Kidney (tissue), 14 donors: ENCODE results near the gene HCN4. TPM values are rescaled to one million over a fixed set of nuclear protein-coding genes. Genes with fewer than 3 reads are reported as not detected.

ENCODE experiments used
- DNase-seq, 5 donors: peaks; one replicate each; pipeline ENCODE4 v3.0.0-alpha.2; 2013 to 2020
- FAIRE-seq: peaks from 2 replicates; lab custom pipeline; 2012; peaks lifted over from hg19 to GRCh38; lab: Jason Lieb, UNC
- H3K27ac ChIP-seq, 2 donors: one replicate each; pipeline ENCODE4 v1.7.0; 2013; ENCODE audit warnings: low read depth in 2 of 2, low read length in 2 of 2, inconsistent platforms in 1 of 2
- H3K27me3 ChIP-seq: one replicate; pipeline ENCODE4 v1.7.1; 2013; ENCODE audit warnings: low read length, inconsistent platforms; ENCODE audit not compliant: control insufficient read depth, insufficient read depth
- H3K36me3 ChIP-seq, 3 donors: one replicate each; pipeline versions ENCODE4 v1.7.0 to v1.7.1; 2013; ENCODE audit warnings: low read length in 3 of 3, control low read depth in 1 of 3, inconsistent platforms in 1 of 3; ENCODE audit not compliant: insufficient read depth in 3 of 3, control insufficient read depth in 2 of 3
- H3K4me1 ChIP-seq, 3 donors: one replicate each; pipeline versions ENCODE4 v1.7.0 to v1.7.1; 2013; ENCODE audit warnings: low read length in 3 of 3, inconsistent platforms in 1 of 3, low read depth in 1 of 3; ENCODE audit not compliant: control insufficient read depth in 2 of 3, insufficient read depth in 2 of 3
- H3K4me3 ChIP-seq, 3 donors: one replicate each; pipeline versions ENCODE4 v1.7.0 to v1.8.1; 2013; ENCODE audit warnings: low read length in 3 of 3, control low read depth in 1 of 3, inconsistent platforms in 1 of 3
- H3K9ac ChIP-seq, 3 donors: one replicate each; pipeline versions ENCODE4 v1.7.0 to v1.7.1; 2013; ENCODE audit warnings: low read length in 3 of 3, control low read depth in 1 of 3, inconsistent platforms in 1 of 3
- H3K9me3 ChIP-seq, 3 donors: one replicate each; pipeline versions ENCODE4 v1.7.0 to v1.7.1; 2013; ENCODE audit warnings: low read length in 3 of 3, control low read depth in 1 of 3, inconsistent platforms in 1 of 3; ENCODE audit not compliant: control insufficient read depth in 2 of 3, insufficient read depth in 1 of 3
- intact Hi-C: fragments of 100-400 bp; cut with DNase I; formaldehyde crosslinking; loops from one replicate; pipeline ENCODE4 v1.11.1; 2022
- polyA plus RNA-seq: library from polyadenylated mRNA; stranded (reverse); fragments of 350-450 nt; fragmentation: Illumina TruSeq; extraction: RNeasy Lipid Tissue Mini Kit (QIAGEN cat#74804); gene quantifications from one replicate; pipeline ENCODE4 v1.2.3, GENCODE V29; 2014; ENCODE audit warnings: low read depth, low replicate concordance; ENCODE audit not compliant: insufficient read depth
- total RNA-seq: library from RNA; stranded (reverse); fragmentation: NEBNext Ultra II Directional; extraction: Animal tissue kit (Norgen Biotek cat#: 25700); gene quantifications from one replicate; pipeline ENCODE4 v1.2.1, GENCODE V29; 2021
- TF ChIP-seq, protein P1 (sequence below): IDR thresholded peaks from 3 replicates; pipeline ENCODE4 v1.5.1; 2012; ENCODE audit warnings: mild to moderate bottlenecking, moderate library complexity, borderline replicate concordance; ENCODE audit not compliant: insufficient read depth; ENCODE audit errors: extremely low read depth
- donor health status: control.
- donor health status: control.
- donor health status: control.
- donor health status: control.
- donor health status: control.
- donor health status: DM: yes; HTN: yes; CAD: no.
- donor health status: Normal renal cell carcinoma (clear cell type).

HCN4 gene
- total and polyA plus RNA-seq, 2 donors from 2014 or later, result 0.15 to 0.50 TPM

DNA sequence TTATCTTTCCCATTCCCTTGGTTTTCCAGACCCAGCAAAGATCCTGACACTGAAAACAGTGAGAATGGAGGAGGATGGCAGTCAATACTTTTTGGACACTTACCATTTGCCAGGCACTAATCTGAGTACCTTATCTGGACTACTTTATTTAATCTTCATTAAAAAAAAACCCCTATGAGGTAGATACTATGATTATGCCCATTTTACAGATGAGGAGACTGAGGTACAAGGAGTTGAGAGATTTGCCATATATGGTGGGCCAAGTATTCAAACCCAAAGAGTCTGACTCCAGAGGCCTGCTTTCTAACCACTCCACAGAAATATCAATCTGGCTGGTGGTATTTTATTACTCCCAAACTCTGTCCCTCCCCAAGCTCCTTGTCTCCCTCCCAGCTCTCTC, 19.6 kb downstream of the HCN4 start:
- Histone ChIP-seq H3K9me3 (no peaks in the 10 kb centered on the region), H3K4me1 (no peaks in the 10 kb centered on the region), H3K4me3 (no peak overlapping the region), H3K27me3 (no peaks in the 10 kb centered on the region), H3K9ac (no peak overlapping the region), H3K36me3 (no peaks in the 10 kb centered on the region), H3K27ac (no peak overlapping the region)
- intact Hi-C loops, result no loop called here
- no peak for DNase-seq
- FAIRE-seq, result no peak
- TF ChIP-seq, protein P1, sequence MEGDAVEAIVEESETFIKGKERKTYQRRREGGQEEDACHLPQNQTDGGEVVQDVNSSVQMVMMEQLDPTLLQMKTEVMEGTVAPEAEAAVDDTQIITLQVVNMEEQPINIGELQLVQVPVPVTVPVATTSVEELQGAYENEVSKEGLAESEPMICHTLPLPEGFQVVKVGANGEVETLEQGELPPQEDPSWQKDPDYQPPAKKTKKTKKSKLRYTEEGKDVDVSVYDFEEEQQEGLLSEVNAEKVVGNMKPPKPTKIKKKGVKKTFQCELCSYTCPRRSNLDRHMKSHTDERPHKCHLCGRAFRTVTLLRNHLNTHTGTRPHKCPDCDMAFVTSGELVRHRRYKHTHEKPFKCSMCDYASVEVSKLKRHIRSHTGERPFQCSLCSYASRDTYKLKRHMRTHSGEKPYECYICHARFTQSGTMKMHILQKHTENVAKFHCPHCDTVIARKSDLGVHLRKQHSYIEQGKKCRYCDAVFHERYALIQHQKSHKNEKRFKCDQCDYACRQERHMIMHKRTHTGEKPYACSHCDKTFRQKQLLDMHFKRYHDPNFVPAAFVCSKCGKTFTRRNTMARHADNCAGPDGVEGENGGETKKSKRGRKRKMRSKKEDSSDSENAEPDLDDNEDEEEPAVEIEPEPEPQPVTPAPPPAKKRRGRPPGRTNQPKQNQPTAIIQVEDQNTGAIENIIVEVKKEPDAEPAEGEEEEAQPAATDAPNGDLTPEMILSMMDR, result no peak

DNA sequence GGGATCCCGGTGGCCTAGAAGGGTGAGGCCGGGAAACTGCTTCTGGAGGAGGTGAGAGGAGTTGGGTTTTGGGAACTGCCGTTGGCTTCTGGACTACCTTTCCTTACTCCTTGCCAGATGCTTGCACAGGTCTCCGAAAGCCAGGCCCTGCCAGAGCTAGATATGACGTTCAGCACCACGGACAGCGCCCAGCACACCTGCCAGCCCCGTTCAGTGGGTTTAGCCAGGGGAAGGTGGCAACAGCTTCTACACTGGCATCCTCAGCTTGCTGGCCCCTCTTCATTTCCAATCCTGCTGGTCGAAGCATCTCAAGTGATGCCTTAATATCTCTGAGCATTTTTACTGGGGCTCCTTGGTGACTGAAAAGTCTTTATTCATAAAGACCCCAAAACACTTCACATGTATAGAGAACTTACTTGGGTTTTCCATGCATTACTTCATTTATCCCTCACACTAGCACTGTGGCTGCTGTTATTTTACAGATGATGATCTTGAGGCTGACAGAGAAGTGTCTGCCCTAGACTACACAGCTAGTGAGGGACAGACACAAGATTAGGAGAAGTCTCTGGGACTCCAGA, 21.9 kb downstream of the HCN4 start:
- no peaks in the 10 kb centered on the region for H3K27me3 ChIP-seq
- FAIRE-seq (no peak), DNase-seq (peak in 4 of 5 donors; percentile 83 to 90 (median 90))
- no peaks in the 10 kb centered on the region for H3K4me1 ChIP-seq
- no peak overlapping the region for H3K4me3 ChIP-seq
- no peaks in the 10 kb centered on the region for H3K9me3 ChIP-seq
- no peaks in the 10 kb centered on the region for H3K36me3 ChIP-seq
- no peak overlapping the region for H3K9ac ChIP-seq
- TF ChIP-seq, protein P1, result no peak
- H3K27ac ChIP-seq, result no peak overlapping the region
- intact Hi-C loops, result no loop called here

DNA sequence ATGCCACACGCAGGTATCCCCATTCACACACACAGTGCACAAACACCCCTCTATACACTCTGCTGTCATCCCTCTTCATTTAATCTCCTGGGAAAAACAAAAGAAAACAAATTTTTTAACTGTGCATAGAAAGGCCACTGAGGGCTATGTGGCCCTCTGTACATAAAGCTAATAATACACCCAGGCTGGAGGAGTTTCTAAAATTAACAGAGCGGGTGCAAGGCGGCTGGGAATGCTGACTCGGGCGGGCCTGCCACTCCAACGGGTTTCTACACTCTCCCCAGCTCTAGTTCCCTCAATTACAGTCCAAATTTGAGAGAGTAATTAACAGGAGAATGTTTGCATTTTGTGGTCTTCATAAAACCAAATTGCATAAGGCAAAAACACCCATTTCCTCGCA, 23.1 kb downstream of the HCN4 start:
- H3K9ac ChIP-seq, result no peak overlapping the region
- no peak overlapping the region for H3K27ac ChIP-seq
- no peaks in the 10 kb centered on the region for H3K27me3 ChIP-seq
- intact Hi-C loops, result no loop called here
- no peaks in the 10 kb centered on the region for H3K9me3 ChIP-seq
- FAIRE-seq (no peak), DNase-seq (no peak)
- no peaks in the 10 kb centered on the region for H3K36me3 ChIP-seq
- TF ChIP-seq, protein P1, result no peak
- no peak overlapping the region for H3K4me3 ChIP-seq
- no peaks in the 10 kb centered on the region for H3K4me1 ChIP-seq

DNA sequence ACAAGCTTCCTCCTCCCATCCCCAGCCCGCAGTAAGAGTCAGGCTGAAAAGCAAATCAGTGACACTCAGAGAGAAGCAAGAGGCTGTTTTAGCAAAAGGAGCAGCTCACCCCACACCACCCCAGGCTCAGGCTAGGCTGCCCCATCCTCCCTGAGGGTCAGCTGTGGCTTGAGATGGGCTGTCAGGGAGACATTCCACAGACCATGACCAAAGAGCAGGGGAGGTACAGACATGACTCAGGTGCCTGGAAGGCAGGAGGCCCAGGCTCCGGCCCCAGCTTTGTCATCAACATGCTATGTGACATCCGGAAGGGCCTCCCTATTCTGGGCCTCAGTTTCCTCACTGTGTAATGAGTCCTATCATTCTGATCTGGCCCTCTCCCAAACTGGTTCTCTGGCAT, 24.7 kb downstream of the HCN4 start:
- Histone ChIP-seq H3K27me3 (no peaks in the 10 kb centered on the region), H3K9me3 (no peaks in the 10 kb centered on the region), H3K9ac (no peak overlapping the region), H3K4me1 (no peaks in the 10 kb centered on the region), H3K36me3 (no peaks in the 10 kb centered on the region), H3K27ac (no peak overlapping the region), H3K4me3 (no peak overlapping the region)
- TF ChIP-seq, protein P1, result no peak
- FAIRE-seq (no peak), DNase-seq (no peak)
- intact Hi-C loops, result no loop called here
